ENCODE measurements around the gene HAUS3. TPM values are rescaled to one million over a fixed set of nuclear protein-coding genes. Genes with fewer than 3 reads are reported as not detected.

The HAUS3 gene
- total RNA-seq, 1 donor from 2014 or later = 25.9 TPM

GRCh38 chr4:2265113-2266110 lies 23.5 kb upstream of the HAUS3 start:
- intact Hi-C loops (cut with micrococcal nuclease) = no loop called here

- intact Hi-C loops (cut with micrococcal nuclease) = no loop called here
Observed at GRCh38 chr4:2264481-2265041, 22.6 kb upstream of the HAUS3 start.

DNA sequence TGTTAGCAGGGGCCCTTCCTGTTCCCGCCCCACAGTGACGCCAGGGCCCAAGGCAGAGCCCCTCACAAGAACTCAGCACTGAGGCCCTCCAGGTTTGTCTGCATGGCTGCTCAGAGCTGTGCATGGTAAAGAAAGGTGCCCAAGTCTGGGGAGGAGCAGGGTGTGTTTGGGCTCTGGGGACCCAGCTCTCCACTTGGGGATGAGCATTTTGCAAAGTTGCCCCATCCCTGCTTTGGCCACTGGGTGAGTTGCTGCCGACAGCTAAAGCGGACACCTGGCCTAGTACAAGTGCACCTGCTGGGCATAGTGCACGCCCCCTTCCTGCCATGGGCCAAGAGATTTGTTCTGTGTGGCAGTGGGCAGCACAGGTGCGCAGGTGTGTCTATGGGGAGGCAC lies 22.0 kb upstream of the HAUS3 start:
- intact Hi-C loops (cut with micrococcal nuclease) = loop anchor here (2.0 kb wide), 3 partner anchors 27 to 551 kb away; partner anchors contain the start of genes NELFA and SLBP

DNA sequence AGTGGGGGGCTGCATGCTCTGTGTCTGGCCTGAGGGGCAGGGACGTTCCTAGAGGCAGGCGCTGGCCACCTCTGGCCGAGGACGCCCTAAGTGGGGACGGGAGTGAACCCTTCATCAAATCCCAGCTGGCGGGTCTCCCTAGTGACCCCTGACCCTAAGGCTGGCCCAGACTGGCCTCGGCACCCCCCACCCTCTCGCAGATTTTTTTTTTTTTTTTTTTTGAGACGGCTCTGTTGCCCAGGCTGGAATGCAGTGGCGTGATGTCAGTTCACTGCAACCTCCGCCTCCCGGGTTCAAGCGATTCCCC lies 21.0 kb upstream of the HAUS3 start:
- intact Hi-C loops (cut with micrococcal nuclease) = loop anchor here (1.0 to 2.0 kb wide), 14 partner anchors 19 to 811 kb away; partner anchors contain the start of genes CFAP99, FAM193A, GRK4 and HAUS3

- intact Hi-C loops (cut with micrococcal nuclease) = loop anchor here (1.0 to 2.0 kb wide), 14 partner anchors 20 to 812 kb away; partner anchors contain the start of genes CFAP99, FAM193A, GRK4 and HAUS3
Observed at GRCh38 chr4:2262145-2262943, 20.4 kb upstream of the HAUS3 start.

DNA sequence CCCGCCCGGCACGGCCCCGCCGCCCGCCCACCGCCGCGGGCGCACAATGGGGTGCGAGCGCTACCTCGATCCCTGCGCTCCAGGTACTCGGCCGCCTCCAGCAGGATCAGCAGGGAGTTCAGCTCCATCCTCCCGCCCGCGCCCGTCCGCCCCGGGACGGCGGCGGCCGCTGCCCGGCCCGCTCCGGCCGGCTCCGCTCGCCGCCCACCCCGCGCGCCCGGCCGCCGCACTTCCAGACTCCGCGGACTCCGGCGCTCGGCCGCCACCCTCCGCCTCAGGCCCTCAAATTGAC lies 19.9 kb upstream of the HAUS3 start, which contains the start of gene MXD4:
Gene MXD4, minus strand, starts transcription at position 257 of the 292 bp plus-strand sequence. Its CDS starts 129 bp downstream, at position 128.
- intact Hi-C loops (cut with micrococcal nuclease) = loop anchor here (1.0 to 2.0 kb wide), 14 partner anchors 19 to 813 kb away; partner anchors contain the start of genes CFAP99, FAM193A, GRK4 and HAUS3

DNA sequence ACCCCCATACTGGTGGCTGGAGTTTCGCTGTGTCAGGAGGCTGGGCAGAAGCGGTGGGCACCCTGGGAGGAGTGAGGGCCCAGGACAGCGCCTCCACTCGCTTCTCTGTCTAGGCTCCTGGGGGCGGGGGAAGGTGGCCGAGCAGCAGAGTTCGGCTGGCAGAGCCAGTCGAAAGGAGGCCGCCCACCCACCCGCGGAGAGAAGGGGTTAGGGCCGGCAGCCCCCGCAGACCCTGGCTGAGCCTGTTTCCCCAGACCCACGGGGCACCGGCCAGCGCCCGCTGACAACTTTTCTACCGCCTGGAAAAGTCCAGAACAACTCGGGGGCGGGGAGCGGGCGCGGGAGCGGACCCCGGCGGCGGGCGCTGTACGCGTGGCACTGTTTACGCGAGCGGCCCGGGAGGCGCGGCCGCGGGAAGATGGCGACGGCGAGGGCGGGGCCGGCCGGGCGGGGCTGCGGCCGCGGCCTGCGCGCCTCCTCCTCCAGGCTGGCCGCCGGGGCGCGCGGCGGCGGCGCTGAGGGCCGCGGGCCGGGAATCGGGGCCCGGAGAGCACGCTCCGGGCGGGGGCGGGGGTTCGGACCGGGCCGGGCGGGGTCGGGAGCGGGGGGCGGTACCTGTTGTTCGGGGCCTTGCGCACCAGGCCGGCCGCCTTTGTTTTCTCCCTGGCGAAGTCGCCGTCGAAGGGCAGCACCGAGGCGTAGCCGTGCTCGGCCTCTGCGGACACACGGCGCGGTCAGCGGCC lies 19.4 kb upstream of the HAUS3 start:
- intact Hi-C loops (cut with micrococcal nuclease) = no loop called here

- intact Hi-C loops (cut with micrococcal nuclease) = no loop called here
Observed at GRCh38 chr4:2260344-2261109, 18.6 kb upstream of the HAUS3 start.

DNA sequence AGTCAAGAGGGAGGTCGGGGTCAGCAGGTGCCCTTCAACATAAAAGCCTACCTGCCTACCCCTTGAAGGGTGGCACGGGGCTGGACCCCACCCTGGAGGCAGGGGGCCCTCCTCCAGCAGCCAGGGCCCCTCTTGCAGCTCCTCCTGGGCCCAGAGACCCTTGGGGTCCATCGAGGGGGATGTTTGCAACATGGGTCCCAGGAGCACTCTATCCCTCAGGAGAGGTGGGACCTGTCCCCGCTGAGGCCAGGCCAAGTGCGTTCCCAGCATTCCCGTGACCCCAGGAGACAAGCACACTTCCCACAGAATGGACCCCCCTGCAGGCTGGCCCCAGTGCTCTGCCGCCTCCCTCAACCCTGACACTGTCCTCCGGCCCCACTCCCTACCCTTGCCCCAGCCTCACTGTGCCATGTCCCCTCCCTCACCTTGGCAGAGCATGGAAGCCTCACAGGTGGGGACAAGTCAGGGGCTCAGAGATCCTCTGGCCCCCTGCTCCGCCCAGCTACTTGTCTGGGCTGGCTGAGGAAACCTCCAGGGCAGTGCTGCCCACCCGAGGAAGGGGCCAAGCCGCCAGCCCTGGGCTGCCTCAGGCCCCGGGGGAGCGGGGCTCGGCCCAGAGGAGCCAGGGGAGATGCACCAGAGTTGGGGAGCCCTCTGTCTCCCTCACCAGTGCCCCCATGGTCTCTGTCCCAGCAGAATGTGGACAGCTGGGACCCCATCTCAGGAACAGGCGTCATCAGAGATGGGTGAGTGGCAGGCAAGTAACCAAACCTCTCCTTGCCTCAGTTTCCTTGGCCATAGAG lies 17.8 kb upstream of the HAUS3 start:
- intact Hi-C loops (cut with micrococcal nuclease) = no loop called here

DNA sequence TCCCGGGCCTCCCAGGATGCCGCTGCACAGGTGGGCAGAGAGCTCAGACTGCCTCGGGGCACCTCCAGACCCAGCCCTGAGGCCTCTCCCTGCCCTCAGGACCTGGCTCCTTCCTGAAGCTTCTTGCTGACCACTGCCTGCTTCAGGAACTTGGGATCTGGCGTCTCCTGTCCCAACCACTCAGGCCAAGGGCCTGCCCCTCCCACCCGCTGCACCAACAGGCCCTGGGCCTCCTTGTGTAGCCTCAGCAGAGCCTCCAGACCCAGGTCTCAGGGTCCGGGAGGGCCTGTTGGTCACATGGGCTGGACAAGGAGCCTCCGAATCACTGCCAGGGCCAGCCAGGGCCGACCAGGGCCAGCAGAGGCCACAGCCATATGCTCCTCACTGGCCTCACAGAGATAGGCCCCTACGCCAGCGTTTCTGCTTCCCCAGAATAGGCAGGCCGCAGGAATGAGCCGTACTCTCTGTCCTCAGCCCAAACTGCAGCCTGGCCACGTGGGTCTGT lies 17.2 kb upstream of the HAUS3 start:
- intact Hi-C loops (cut with micrococcal nuclease) = no loop called here

DNA sequence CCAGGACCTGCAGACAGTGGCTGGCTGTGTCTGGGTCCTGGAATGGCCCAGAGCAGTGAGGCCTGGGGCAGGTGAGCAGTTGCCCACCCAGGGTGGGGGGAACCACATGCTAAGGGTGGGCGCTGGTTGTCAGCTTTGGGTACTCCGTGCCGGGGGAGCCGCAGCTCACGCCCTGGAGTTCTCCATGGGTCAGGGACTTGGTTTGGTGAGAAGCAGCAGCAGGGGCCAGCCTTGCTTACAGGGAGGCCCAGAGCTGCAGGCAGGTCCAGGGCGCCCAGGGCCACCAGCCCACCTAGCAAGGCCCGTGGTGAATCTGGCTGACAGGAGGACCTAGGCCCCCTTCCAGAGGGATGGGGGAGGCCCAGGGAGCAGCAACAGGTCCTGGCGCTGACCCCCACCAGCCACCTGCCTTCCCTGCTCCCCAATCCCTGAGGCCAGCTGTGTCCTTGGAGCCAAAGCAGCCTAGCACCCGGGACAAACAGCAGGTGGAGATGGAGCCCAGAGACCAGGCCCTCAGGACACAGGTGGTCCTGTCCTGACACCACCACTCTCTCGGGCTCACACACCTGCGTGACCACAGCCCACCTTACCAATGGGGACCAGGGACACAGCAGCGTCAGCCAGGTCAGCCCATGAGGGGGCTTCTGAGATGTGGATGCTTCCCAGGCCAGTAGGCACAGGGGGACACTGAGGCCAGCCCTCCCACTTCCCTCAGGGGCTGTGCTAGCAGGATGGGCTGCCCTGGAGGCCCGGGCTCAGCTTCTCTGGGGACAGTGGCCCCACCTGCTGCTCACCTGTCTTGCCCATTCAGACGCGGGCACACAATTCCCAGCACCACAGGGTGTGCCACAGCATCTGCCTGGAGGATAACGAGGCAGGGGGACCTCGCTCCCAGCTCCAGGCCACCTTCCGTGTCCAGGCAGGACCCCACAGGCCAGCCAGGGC lies 16.4 kb upstream of the HAUS3 start:
- intact Hi-C loops (cut with micrococcal nuclease) = no loop called here

DNA sequence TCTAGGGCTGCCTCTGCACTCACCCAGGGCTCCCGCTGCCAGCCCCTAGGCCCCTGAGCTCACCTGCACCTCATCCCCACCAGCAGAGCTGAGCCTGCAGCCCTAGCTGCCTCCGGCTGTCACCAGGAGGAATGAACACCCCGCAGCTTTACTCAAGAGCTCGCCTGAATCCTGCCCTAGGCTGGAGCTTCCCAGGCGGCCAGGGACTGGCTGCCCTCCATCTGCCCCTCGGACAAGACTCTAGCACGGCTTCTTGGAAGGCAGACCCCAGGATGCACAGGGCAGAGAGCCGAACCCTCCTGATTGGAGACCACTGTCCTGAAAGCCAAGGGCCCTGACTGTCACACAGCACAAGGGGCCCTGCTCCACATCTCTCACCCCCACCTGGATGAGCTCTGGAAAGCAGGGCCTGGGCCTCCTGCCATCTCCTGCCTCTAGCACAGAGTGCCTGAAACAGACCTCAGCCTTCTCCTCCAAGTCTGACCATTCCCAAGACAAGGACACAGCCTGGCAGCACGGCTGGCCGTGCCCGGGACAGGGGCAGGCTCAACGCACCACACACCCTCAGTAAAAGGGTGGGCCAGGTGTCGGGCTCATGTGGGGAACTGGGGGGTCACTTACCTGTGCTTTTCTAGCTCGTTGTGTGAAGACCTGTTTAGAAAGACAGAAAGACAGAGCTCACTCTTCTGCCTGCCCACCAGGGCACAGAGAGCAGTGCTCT lies 15.6 kb upstream of the HAUS3 start:
- intact Hi-C loops (cut with micrococcal nuclease) = no loop called here

DNA sequence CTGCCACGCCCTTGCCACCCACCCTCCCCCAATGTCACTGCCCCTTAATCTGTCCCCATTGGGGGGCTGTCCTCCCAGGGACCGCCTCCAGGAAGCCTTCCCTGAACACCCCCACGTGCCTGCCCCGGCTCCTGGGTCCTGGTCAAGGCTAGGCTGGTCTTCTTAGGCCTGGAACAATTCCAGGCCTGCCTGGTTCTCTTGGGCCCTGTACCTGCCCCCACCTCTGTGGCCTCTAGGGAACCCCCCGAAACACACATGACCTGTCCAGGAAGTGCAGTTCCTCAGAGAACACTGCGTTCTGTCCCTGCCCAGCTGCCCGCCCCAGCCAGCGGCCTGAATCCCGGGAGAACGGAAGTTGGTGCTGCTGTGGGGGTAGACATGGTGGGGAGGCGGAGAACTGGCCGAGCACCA lies 14.9 kb upstream of the HAUS3 start:
- intact Hi-C loops (cut with micrococcal nuclease) = no loop called here

- intact Hi-C loops (cut with micrococcal nuclease) = no loop called here
Observed at GRCh38 chr4:2256156-2256731, 14.3 kb upstream of the HAUS3 start.

- intact Hi-C loops (cut with micrococcal nuclease) = no loop called here
Observed at GRCh38 chr4:2255501-2256155, 13.7 kb upstream of the HAUS3 start.

Measured in T-helper 1 cell treated with Interleukin-12 subunit alpha and Interleukin-12 subunit beta and Interleukin-4 antibody, amounts not matched to agents 30 ng/mL and 1 ng/mL, for 36 hours (primary cell).